HepG2 (cell line): Measurements from ENCODE around the gene KRT34. TPM values are rescaled to one million over a fixed set of nuclear protein-coding genes. Genes with fewer than 3 reads are reported as not detected.

ENCODE experiments used
- ATAC-seq: fragments of 200-7000 bp; cut with Tn5 transposase; 3 replicates; pipeline ENCODE4 v1.9.1; 2020; ENCODE audit warnings: mild to moderate bottlenecking, moderate library complexity
- BruUV-seq: library from RNA; stranded (reverse); fragments of 400-500 nt; replicated peaks from 2 replicates; lab custom pipeline; 2021; lab: Mats Ljungman, UMichigan
- CTCF ChIA-PET: fragments of 300-600 bp; formaldehyde crosslinking; extraction: SDS; loops from one replicate; lab custom pipeline; 2021; ENCODE audit warnings: low total read pairs, inconsistent platforms, low intra/inter-chr PET ratio; lab: Yijun Ruan, JAX
- POLR2A ChIA-PET: fragments of 350-600 bp; sonication (Branson Sonifier 250); formaldehyde crosslinking; loops from one replicate; lab custom pipeline; 2020; ENCODE audit warnings: antibody characterized with exemption, inconsistent platforms; lab: Yijun Ruan, JAX
- DNase-seq: peaks from one replicate; pipeline ENCODE4 v3.0.0-alpha.2; 2015; ENCODE audit warnings: low spot score
- FAIRE-seq: peaks from 3 replicates; lab custom pipeline; 2011; peaks lifted over from hg19 to GRCh38; lab: Jason Lieb, UNC
- H2AFZ ChIP-seq: one replicate; pipeline ENCODE4 v1.6.1; 2011; ENCODE audit warnings: low read length, inconsistent platforms
- H3K27ac ChIP-seq: fragments of 300-600 bp; 3 replicates; pipeline ENCODE4 v1.8.0; 2011; ENCODE audit warnings: mixed run types, mild to moderate bottlenecking, mixed read lengths, low read length, inconsistent platforms; ENCODE audit not compliant: insufficient read depth; ENCODE audit errors: extremely low read length
- H3K27me3 ChIP-seq, 2 experiments: fragments of 200-600 bp in 1 of 2; 2 replicates in 1 of 2; 3 replicates in 1 of 2; pipeline versions ENCODE4 v1.6.0 to v1.8.0; 2011; ENCODE audit warnings: low read length in 2 of 2, mild to moderate bottlenecking in 2 of 2, moderate library complexity in 2 of 2, inconsistent platforms in 1 of 2; ENCODE audit not compliant: insufficient read depth in 2 of 2, control insufficient read depth in 1 of 2
- H3K36me3 ChIP-seq, 2 experiments: fragments of 200-600 bp in 1 of 2; replicated peaks in 1 of 2; 2 replicates in 1 of 2; 3 replicates in 1 of 2; pipeline versions ENCODE4 v1.5.1 to v1.8.0; 2011; ENCODE audit warnings: low read length in 2 of 2, inconsistent platforms in 1 of 2; ENCODE audit not compliant: insufficient read depth in 2 of 2, control insufficient read depth in 1 of 2
- H3K4me1 ChIP-seq: 2 replicates; pipeline ENCODE4 v1.5.1; 2012; ENCODE audit warnings: low read length, inconsistent platforms; ENCODE audit not compliant: insufficient read depth
- H3K4me2 ChIP-seq: 2 replicates; pipeline ENCODE4 v1.6.0; 2011; ENCODE audit warnings: low read depth, low read length, inconsistent platforms
- H3K4me3 ChIP-seq, 3 experiments: fragments of 200-600 bp in 1 of 3; sonication (generic), shearing (Covaris generic) in 1 of 3; replicated peaks in 1 of 3; 2 replicates each; pipeline ENCODE4 v1.5.1; 2011 to 2016; ENCODE audit warnings: low read length in 3 of 3, inconsistent platforms in 2 of 3, low read depth in 2 of 3, mild to moderate bottlenecking in 2 of 3, control low read depth in 1 of 3, mixed read lengths in 1 of 3; ENCODE audit not compliant: insufficient read depth in 1 of 3
- H3K79me2 ChIP-seq: one replicate; pipeline ENCODE4 v1.6.1; 2011; ENCODE audit warnings: low read length, inconsistent platforms; ENCODE audit not compliant: insufficient read depth
- H3K9ac ChIP-seq: 2 replicates; pipeline ENCODE4 v1.6.0; 2011; ENCODE audit warnings: mild to moderate bottlenecking, low read depth, low read length, inconsistent platforms; ENCODE audit not compliant: insufficient read depth
- H3K9me3 ChIP-seq: 2 replicates; pipeline ENCODE4 v1.5.1; 2012; ENCODE audit warnings: mild to moderate bottlenecking, low read length
- H4K20me1 ChIP-seq: 2 replicates; pipeline ENCODE4 v1.6.0; 2011; ENCODE audit warnings: inconsistent platforms, mild to moderate bottlenecking, low read length, moderate library complexity; ENCODE audit not compliant: insufficient read depth
- ASH2L ChIP-seq: fragments of 300-600, 200-600 bp; sonication (generic); IDR thresholded peaks from 2 replicates; pipeline ENCODE4 v1.7.0; 2017; ENCODE audit warnings: low read depth, mild to moderate bottlenecking, moderate library complexity, mixed read lengths, low read length; ENCODE audit not compliant: insufficient read length
- CBFB ChIP-seq: sonication (generic); formaldehyde crosslinking; IDR thresholded peaks from 2 replicates; pipeline ENCODE4 v1.4.0; 2020; ENCODE audit warnings: missing genetic modification reagents
- MEF2D ChIP-seq: sonication (generic); formaldehyde crosslinking; IDR thresholded peaks from 2 replicates; pipeline ENCODE4 v1.5.1; 2020; ENCODE audit warnings: mild to moderate bottlenecking, missing genetic modification reagents
- NFE2L2 ChIP-seq: fragments of 150-350 bp; IDR thresholded peaks from 2 replicates; pipeline ENCODE4 v1.6.1; 2014; ENCODE audit warnings: low read length
- PHF20 ChIP-seq: sonication (generic); formaldehyde crosslinking; IDR thresholded peaks from 2 replicates; pipeline ENCODE4 v1.5.0; 2020; ENCODE audit warnings: mild to moderate bottlenecking, missing genetic modification reagents
- SAP130 ChIP-seq: IDR thresholded peaks from 2 replicates; pipeline ENCODE4 v1.6.1; 2016; ENCODE audit warnings: low read depth
- TEAD2 ChIP-seq: sonication (generic); formaldehyde crosslinking; IDR thresholded peaks from 2 replicates; pipeline ENCODE4 v1.9.0; 2021; ENCODE audit warnings: missing genetic modification reagents
- ZNF264 ChIP-seq: sonication (generic); formaldehyde crosslinking; IDR thresholded peaks from 2 replicates; pipeline ENCODE4 v1.4.0; 2020; ENCODE audit warnings: missing genetic modification reagents
- ZNF616 ChIP-seq: sonication (generic); formaldehyde crosslinking; IDR thresholded peaks from 2 replicates; pipeline ENCODE4 v1.5.0; 2020; ENCODE audit warnings: low read depth, mild to moderate bottlenecking, missing genetic modification reagents
- WGBS: methylation state at CpG from one replicate; pipeline ENCODE4 v1.1.6; 2017; ENCODE audit warnings: low lambda C conversion rate; 5-methylcytosine and 5-hydroxymethylcytosine counted together
- in situ Hi-C: cut with HindIII; loops from 2 replicates; pipeline ENCODE4 v1.10.0; 2017; ENCODE audit warnings: low pct_unique_long_range_greater_than_20kb; ENCODE audit not compliant: extremely low pct_ligation_motif_present
- intact Hi-C: fragments of 100-400 bp; cut with micrococcal nuclease; formaldehyde crosslinking; loops from one replicate; pipeline ENCODE4 v1.10.0; 2022; ENCODE audit not compliant: unreplicated experiment
- polyA plus RNA-seq, 8 experiments: library from polyadenylated mRNA; depleted of rRNA in 3 of 8; stranded (reverse) in 7 of 8; unstranded in 1 of 8; fragments of >200 nt; fragmentation: Illumina TruSeq in 4 of 8; extraction: Trizol in 4 of 8; gene quantifications; 2 replicates each; pipeline versions ENCODE4 v1.2.1 to v1.2.3, GENCODE V29; 2011 to 2016; ENCODE audit warnings: low read depth in 4 of 8, missing spikeins in 1 of 8, mixed read lengths in 1 of 8; ENCODE audit not compliant: insufficient read depth in 1 of 8
- total RNA-seq, 5 experiments: library from RNA; depleted of rRNA; stranded (reverse); fragments of >200 nt; fragmentation: Illumina TruSeq; extraction: Trizol; gene quantifications; 2 replicates each; pipeline ENCODE4 v1.2.3, GENCODE V29; 2016; ENCODE audit warnings: low read depth in 1 of 5
- TF ChIP-seq, protein P1 (sequence below): IDR thresholded peaks from 2 replicates; pipeline ENCODE4 v1.6.1; 2016; ENCODE audit warnings: low read depth, control low read depth
- TF ChIP-seq, protein P2 (sequence below): sonication (generic); formaldehyde crosslinking; IDR thresholded peaks from 2 replicates; pipeline ENCODE4 v1.4.0; 2020; ENCODE audit warnings: mild to moderate bottlenecking, missing genetic modification reagents
- TF ChIP-seq, protein P3 (sequence below): sonication (generic); formaldehyde crosslinking; IDR thresholded peaks from 2 replicates; pipeline ENCODE4 v1.4.0; 2020; ENCODE audit warnings: missing genetic modification reagents, low read depth, mild to moderate bottlenecking, borderline replicate concordance
- TF ChIP-seq, protein P4 (sequence below): sonication (generic); formaldehyde crosslinking; IDR thresholded peaks from 2 replicates; pipeline ENCODE4 v1.5.0; 2020; ENCODE audit warnings: missing genetic modification reagents

KRT34 gene
- total and polyA plus RNA-seq, 2 of the 13 experiments (the other 11 are each of a cell fraction or from before 2014, with no cell fraction given) = not detected

DNA sequence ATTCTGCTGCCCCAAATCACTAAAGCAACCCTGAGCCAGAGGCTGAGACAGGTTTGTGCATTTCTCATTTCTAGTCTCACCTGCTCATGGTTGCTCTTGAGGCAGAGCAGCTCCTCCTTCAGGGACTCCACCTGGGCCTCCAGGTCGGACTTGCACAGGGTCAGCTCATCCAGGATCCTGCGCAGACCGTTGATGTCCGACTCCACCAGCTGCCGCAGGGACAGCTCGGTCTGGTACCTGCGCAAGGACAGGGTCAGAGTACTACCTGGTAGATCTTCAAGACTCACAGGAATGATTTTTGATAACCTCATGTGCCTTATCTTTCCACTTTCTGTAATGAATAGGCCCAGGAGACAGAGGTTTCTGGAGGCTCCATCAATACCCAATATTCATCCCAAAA, 14.2 kb upstream of the KRT34 start:
- Histone ChIP-seq H2AFZ (no peak overlapping the region), H3K9me3 (no peaks in the 10 kb centered on the region), H3K4me3 (no peak overlapping the region), H4K20me1 (no peaks in the 10 kb centered on the region), H3K27me3 (peaks cover 2 to 11% of the 10 kb centered on the region in 2 experiments; a peak in 3 of 5 replicates), H3K9ac (no peak overlapping the region), H3K27ac (no peak overlapping the region), H3K79me2 (no peaks in the 10 kb centered on the region), H3K4me2 (no peak overlapping the region), H3K36me3 (no peaks in the 10 kb centered on the region), H3K4me1 (no peaks in the 10 kb centered on the region)
- intact Hi-C loops = no loop called here
- CTCF ChIA-PET = no interaction called here
- POLR2A ChIA-PET = no interaction called here
- no peak for TF ChIP-seq PHF20
- no peak for TF ChIP-seq ZNF264 (CRISPR knock-in tag)
- TF ChIP-seq MEF2D (CRISPR knock-in tag) = no peak
- TF ChIP-seq, protein P1, sequence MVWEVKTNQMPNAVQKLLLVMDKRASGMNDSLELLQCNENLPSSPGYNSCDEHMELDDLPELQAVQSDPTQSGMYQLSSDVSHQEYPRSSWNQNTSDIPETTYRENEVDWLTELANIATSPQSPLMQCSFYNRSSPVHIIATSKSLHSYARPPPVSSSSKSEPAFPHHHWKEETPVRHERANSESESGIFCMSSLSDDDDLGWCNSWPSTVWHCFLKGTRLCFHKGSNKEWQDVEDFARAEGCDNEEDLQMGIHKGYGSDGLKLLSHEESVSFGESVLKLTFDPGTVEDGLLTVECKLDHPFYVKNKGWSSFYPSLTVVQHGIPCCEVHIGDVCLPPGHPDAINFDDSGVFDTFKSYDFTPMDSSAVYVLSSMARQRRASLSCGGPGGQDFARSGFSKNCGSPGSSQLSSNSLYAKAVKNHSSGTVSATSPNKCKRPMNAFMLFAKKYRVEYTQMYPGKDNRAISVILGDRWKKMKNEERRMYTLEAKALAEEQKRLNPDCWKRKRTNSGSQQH (CRISPR knock-in tag) = no peak
- TF ChIP-seq ASH2L = no peak
- no peak for TF ChIP-seq NFE2L2
- TF ChIP-seq, protein P2, sequence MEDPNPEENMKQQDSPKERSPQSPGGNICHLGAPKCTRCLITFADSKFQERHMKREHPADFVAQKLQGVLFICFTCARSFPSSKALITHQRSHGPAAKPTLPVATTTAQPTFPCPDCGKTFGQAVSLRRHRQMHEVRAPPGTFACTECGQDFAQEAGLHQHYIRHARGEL (CRISPR knock-in tag) = no peak
- no peak for TF ChIP-seq CBFB
- no peak for TF ChIP-seq TEAD2
- TF ChIP-seq, protein P3, sequence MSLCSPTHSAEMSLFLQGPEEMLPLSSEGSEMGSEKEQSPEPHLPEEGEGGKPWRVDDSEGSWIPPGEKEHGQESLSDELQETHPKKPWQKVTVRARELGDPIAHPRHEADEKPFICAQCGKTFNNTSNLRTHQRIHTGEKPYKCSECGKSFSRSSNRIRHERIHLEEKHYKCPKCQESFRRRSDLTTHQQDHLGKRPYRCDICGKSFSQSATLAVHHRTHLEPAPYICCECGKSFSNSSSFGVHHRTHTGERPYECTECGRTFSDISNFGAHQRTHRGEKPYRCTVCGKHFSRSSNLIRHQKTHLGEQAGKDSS (CRISPR knock-in tag) = no peak
- no peak for TF ChIP-seq ZNF616 (CRISPR knock-in tag)
- no peak for TF ChIP-seq SAP130 (CRISPR knock-in tag)
- TF ChIP-seq, protein P4, sequence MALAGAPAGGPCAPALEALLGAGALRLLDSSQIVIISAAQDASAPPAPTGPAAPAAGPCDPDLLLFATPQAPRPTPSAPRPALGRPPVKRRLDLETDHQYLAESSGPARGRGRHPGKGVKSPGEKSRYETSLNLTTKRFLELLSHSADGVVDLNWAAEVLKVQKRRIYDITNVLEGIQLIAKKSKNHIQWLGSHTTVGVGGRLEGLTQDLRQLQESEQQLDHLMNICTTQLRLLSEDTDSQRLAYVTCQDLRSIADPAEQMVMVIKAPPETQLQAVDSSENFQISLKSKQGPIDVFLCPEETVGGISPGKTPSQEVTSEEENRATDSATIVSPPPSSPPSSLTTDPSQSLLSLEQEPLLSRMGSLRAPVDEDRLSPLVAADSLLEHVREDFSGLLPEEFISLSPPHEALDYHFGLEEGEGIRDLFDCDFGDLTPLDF (CRISPR knock-in tag) = no peak
- WGBS = 76% methylated on average over 7 of the region's 7 CpGs
- DNase-seq (no peak), ATAC-seq (no peak), FAIRE-seq (no peak)
- BruUV-seq = no TSS peak
- in situ Hi-C loops = no loop called here
